Breast epithelium (tissue), 3 donors: ENCODE data around the gene N4BP2L1.

ENCODE experiments used
- POLR2A ChIP-seq: fragments of 450-650 bp; IDR thresholded peaks from one replicate; pipeline ENCODE4 v1.6.1; 2016; ENCODE audit warnings: antibody characterized with exemption, mild to moderate bottlenecking, moderate library complexity
- POLR2AphosphoS5 ChIP-seq, 3 donors: sonication (generic); formaldehyde crosslinking; IDR thresholded peaks; one replicate each; pipeline ENCODE4 v1.6.1; 2017; ENCODE audit warnings: antibody characterized with exemption in 3 of 3
- TF ChIP-seq, protein P1 (sequence below), 3 donors: fragments of 450-650 bp; IDR thresholded peaks; one replicate each; pipeline ENCODE4 v1.5.1; 2016 to 2017; ENCODE audit warnings: antibody characterized with exemption in 3 of 3, mild to moderate bottlenecking in 3 of 3, moderate library complexity in 3 of 3

DNA sequence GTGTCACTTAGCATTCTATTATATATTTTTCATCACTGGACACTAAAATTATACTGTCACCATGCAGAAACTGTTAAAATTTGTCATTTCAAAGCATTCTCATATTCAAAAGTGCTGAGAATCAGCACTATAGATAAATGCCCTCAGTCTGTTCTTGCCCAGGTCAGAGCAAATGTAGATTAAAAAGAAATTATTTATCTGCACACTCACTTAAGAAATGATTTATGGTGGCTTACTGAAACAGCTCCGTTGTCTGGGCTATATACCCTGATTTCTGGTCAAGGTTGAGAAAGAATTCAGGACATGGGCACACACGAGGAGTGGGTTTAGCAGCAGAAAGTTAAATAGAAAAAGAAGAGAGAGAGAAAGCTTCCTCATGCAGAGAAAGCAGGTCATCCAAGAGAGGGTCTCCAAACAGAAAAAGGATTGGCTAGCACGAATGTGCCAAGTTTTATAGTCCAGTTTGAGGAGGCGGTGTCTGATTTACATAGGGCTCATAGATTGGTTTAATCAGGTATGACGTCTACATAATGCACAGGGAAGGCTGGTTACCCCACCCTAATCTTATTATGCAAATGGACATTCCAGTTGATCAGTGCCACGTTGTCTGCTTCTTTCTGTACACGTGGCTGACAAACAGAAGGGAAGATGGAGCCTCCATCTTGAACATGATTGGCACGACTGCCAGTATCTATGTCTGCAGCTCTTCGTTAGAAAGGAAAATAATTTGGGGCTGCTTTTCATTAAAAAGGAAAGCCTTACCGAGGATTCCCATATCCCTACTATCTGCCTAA, 47.3 kb upstream of the N4BP2L1 start:
- TF ChIP-seq, protein P1, sequence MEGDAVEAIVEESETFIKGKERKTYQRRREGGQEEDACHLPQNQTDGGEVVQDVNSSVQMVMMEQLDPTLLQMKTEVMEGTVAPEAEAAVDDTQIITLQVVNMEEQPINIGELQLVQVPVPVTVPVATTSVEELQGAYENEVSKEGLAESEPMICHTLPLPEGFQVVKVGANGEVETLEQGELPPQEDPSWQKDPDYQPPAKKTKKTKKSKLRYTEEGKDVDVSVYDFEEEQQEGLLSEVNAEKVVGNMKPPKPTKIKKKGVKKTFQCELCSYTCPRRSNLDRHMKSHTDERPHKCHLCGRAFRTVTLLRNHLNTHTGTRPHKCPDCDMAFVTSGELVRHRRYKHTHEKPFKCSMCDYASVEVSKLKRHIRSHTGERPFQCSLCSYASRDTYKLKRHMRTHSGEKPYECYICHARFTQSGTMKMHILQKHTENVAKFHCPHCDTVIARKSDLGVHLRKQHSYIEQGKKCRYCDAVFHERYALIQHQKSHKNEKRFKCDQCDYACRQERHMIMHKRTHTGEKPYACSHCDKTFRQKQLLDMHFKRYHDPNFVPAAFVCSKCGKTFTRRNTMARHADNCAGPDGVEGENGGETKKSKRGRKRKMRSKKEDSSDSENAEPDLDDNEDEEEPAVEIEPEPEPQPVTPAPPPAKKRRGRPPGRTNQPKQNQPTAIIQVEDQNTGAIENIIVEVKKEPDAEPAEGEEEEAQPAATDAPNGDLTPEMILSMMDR (IDR thresholded peaks at IDR 0.05) = no peak
- TF ChIP-seq POLR2A (no peak), POLR2AphosphoS5 (IDR thresholded peaks at IDR 0.05) (no peak)
